Choroid plexus epithelial cell (primary cell): Measurements from ENCODE around the gene TSHZ3.

ENCODE experiments used
- DNase-seq: peaks from one replicate; pipeline ENCODE4 v3.0.0-alpha.2; 2010; ENCODE audit warnings: low read depth
- H3K4me3 ChIP-seq: 2 replicates; pipeline ENCODE4 v1.5.1; 2011; ENCODE audit warnings: low read depth, mild to moderate bottlenecking, control low read depth, low read length, moderate library complexity
- CTCF ChIP-seq: conservative IDR thresholded peaks from 2 replicates; pipeline ENCODE4 v1.5.1; 2011; ENCODE audit warnings: low read depth, mild to moderate bottlenecking, control low read depth, inconsistent platforms, low read length, moderate library complexity

The TSHZ3 gene

GRCh38 chr19:31255831-31256592, 93.2 kb downstream of the TSHZ3 start:
- no peak for DNase-seq
- no peak for TF ChIP-seq CTCF
- no peak overlapping the region for H3K4me3 ChIP-seq

DNA sequence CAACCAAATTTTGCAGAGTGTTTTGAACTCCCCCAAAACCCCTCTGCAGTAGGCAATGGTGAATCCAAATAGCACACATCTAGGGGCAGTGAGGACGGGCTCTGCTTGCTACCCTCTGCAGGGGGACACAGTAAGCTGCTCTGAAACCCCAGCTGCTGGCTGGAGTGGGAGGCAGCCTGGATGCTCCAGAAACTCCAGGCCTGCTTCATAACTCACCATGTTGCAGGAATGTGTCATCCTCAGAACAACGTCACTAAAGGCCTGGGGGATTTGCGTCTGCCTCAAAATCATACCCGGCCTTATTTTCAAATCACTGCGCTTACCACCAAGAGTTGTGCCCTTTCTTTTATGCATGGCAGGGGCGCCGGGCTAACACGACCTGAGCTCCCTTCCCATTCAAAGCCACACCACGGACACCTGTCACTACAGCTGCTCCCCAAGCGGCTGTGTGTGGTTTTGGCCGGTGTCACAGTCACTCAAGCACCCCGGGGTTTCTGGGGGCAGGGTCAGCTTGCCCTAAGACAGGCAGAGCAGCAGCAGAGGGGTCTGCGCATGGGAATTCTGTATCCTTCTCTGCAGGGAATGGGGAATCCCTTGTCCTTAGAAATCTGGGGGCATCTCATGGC, 93.9 kb downstream of the TSHZ3 start:
- no peak for DNase-seq
- no peak overlapping the region for H3K4me3 ChIP-seq
- no peak for TF ChIP-seq CTCF

DNA sequence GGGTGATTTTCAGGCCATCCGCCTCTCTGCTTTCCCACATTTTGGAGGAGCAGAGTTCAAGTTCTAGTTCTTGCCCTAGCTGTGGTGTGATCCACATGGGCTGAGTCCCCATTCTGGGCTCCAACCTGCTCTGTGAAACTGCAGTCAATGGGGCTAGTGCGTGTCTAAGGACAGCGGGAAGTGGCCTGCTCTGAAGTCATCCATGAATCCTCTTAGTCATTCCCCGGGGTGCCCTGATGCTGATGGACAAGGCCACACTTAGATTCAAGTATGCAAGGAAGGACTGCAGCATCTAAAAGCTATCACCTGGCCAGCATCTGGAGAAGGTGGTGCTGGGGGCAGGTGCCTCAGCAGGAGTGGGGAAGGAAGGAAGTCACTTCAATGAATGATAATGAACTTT, 94.6 kb downstream of the TSHZ3 start:
- H3K4me3 ChIP-seq, result no peak overlapping the region
- DNase-seq, result no peak
- no peak for TF ChIP-seq CTCF

DNA sequence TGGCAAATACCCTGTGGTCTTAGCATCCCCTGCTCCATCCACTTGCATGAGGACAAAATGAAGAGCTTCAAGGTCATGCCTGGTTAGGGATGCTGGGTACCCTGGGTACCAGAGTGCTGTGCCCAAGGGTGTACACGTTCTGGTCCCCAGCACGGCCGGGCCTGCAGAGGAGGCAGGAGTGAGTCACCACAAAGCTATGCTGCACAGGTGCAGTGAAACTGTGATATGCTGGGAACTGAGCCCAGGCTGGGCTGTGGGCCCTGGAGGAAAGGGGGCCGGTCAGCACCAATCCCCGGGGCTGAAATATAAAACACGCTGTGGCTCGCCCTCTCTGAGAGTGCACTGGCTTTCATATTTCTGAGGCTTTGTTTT, 95.1 kb downstream of the TSHZ3 start:
- H3K4me3 ChIP-seq, result no peak overlapping the region
- DNase-seq, result peak; percentile 48
- TF ChIP-seq CTCF, result no peak

DNA sequence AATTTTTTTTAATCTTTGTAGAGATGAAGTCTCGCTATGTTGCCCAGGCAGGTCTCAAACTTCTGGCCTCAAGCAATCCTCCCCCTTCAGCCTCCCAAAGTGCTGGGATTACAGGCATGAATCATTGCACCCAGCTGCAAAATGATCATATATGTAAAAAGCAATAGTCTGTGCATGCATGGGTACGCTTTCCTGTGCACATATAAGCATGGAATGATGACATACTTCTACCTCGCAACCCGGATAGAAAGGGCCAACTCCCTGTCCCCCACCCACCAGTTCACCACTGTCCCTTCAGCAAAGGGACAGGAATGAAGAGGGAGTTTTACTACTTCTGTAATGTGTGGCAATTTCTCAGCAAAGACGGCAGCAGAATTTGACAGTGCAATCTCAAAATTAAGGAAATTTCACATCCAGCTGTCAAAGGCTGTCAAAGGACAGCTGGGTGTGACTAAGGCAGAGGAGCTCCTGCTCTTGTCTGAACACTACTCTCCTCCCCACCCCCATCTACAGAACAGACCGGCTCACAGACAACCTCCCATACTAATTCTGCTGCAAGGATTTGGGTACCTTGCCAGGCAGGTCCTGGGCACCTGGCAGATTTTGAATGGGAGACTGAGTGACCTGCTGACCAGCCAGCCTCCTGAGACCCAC, 95.6 kb downstream of the TSHZ3 start:
- no peak overlapping the region for H3K4me3 ChIP-seq
- TF ChIP-seq CTCF, result no peak
- DNase-seq, result no peak

DNA sequence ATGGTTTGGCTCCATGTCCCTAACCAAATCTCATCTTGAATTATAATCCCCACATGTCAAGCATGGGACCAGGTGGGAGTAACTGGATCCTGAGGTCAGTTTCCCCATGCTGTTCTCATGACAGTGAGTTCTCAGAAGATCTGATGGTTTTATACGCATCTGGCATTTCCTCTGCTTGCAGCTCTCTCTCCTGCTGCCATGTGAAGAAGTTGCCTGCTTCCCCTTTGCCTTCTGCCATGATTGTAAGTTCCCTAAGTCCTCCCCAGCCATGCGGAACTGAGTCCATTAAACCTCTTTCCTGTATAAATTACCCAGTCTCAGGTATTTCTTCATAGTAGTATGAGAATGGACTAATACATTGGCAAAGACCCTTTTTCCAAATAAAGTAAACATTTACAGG, 96.8 kb downstream of the TSHZ3 start:
- no peak overlapping the region for H3K4me3 ChIP-seq
- no peak for TF ChIP-seq CTCF
- DNase-seq, result no peak
